Liver (tissue), 9 donors: ENCODE data around the gene GOPC. TPM values are rescaled to one million over a fixed set of nuclear protein-coding genes. Genes with fewer than 3 reads are reported as not detected.

Source experiments
- DNase-seq: peaks from one replicate; pipeline ENCODE4 v3.0.0-alpha.2; 2017; ENCODE audit warnings: low spot score
- H3K27ac ChIP-seq, 2 donors: one replicate each; pipeline ENCODE4 v1.7.0; 2013; ENCODE audit warnings: inconsistent platforms in 2 of 2, low read length in 2 of 2, control low read depth in 1 of 2, low read depth in 1 of 2, mild to moderate bottlenecking in 1 of 2
- H3K27me3 ChIP-seq, 4 donors: one replicate each; pipeline versions ENCODE4 v1.6.1 to v1.7.0; 2013; ENCODE audit warnings: low read length in 3 of 4, inconsistent platforms in 1 of 4, mild to moderate bottlenecking in 1 of 4, moderate library complexity in 1 of 4; ENCODE audit not compliant: control insufficient read depth in 4 of 4, insufficient read depth in 4 of 4
- H3K36me3 ChIP-seq, 4 donors: one replicate each; pipeline versions ENCODE4 v1.6.1 to v1.7.0; 2013; ENCODE audit warnings: low read length in 3 of 4, mild to moderate bottlenecking in 3 of 4, low read depth in 1 of 4, moderate library complexity in 1 of 4; ENCODE audit not compliant: control insufficient read depth in 4 of 4, insufficient read depth in 3 of 4
- H3K4me1 ChIP-seq, 4 donors: one replicate each; pipeline versions ENCODE4 v1.6.1 to v1.7.0; 2013; ENCODE audit warnings: low read length in 3 of 4, mild to moderate bottlenecking in 3 of 4, moderate library complexity in 1 of 4; ENCODE audit not compliant: control insufficient read depth in 4 of 4, insufficient read depth in 4 of 4
- H3K4me3 ChIP-seq, 3 donors: one replicate each; pipeline versions ENCODE4 v1.6.1 to v1.7.0; 2013; ENCODE audit warnings: low read length in 3 of 3, control low read depth in 1 of 3, low read depth in 1 of 3, mild to moderate bottlenecking in 1 of 3
- H3K9ac ChIP-seq, 2 donors: one replicate each; pipeline ENCODE4 v1.7.0; 2013; ENCODE audit warnings: low read length in 2 of 2, mild to moderate bottlenecking in 2 of 2, moderate library complexity in 2 of 2, control low read depth in 1 of 2, low read depth in 1 of 2
- H3K9me3 ChIP-seq, 4 donors: one replicate each; pipeline versions ENCODE4 v1.6.1 to v1.7.0; 2013; ENCODE audit warnings: low read length in 3 of 4; ENCODE audit not compliant: control insufficient read depth in 4 of 4
- FOXA1 ChIP-seq: IDR thresholded peaks from 2 replicates; pipeline ENCODE4 v1.6.1; 2016; ENCODE audit warnings: antibody characterized with exemption
- GABPA ChIP-seq, 2 donors: IDR thresholded peaks in 1 of 2; conservative IDR thresholded peaks in 1 of 2; 2 replicates each; pipeline ENCODE4 v1.6.1; 2016; ENCODE audit warnings: antibody characterized with exemption in 2 of 2, mild to moderate bottlenecking in 1 of 2, moderate library complexity in 1 of 2
- HNF4A ChIP-seq, 2 donors: conservative IDR thresholded peaks; 2 replicates each; pipeline ENCODE4 v1.6.1; 2016; ENCODE audit warnings: antibody characterized with exemption in 2 of 2, mild to moderate bottlenecking in 2 of 2
- HNF4G ChIP-seq: IDR thresholded peaks from 2 replicates; pipeline ENCODE4 v1.6.1; 2016; ENCODE audit warnings: antibody characterized with exemption
- JUND ChIP-seq, 2 donors: IDR thresholded peaks; 2 replicates each; pipeline ENCODE4 v1.6.1; 2016; ENCODE audit warnings: antibody characterized with exemption in 2 of 2
- RAD21 ChIP-seq, 2 donors: IDR thresholded peaks; 2 replicates each; pipeline ENCODE4 v1.6.1; 2016; ENCODE audit warnings: antibody characterized with exemption in 2 of 2, mild to moderate bottlenecking in 2 of 2
- YY1 ChIP-seq: IDR thresholded peaks from 2 replicates; pipeline ENCODE4 v1.6.1; 2016; ENCODE audit warnings: antibody characterized with exemption, mild to moderate bottlenecking
- whole genome bisulfite sequencing: extraction: QIAGEN DNeasy Blood & Tissue Kit; methylation state at CpG from one replicate; pipeline ENCODE4 v1.1.7; 2013; 5-methylcytosine and 5-hydroxymethylcytosine counted together
- polyA plus RNA-seq, 2 donors: library from polyadenylated mRNA; stranded (reverse) in 1 of 2; unstranded in 1 of 2; fragments of 200-250 nt in 1 of 2; fragments of >200 nt in 1 of 2; fragmentation: Nextera tagmentation in 1 of 2; extraction: Ambion mirVana in 1 of 2; gene quantifications; one replicate each; pipeline versions ENCODE4 v1.2.1 to v1.2.3, GENCODE V29; 2013 to 2015
- total RNA-seq, 2 donors: library from RNA; depleted of rRNA; stranded (reverse); fragments of >200 nt; gene quantifications; one replicate each; pipeline ENCODE4 v1.2.3, GENCODE V29; 2014
- TF ChIP-seq, protein P1 (sequence below): IDR thresholded peaks from 2 replicates; pipeline ENCODE4 v1.6.1; 2016; ENCODE audit warnings: antibody characterized with exemption
- TF ChIP-seq, protein P2 (sequence below): IDR thresholded peaks from 2 replicates; pipeline ENCODE4 v1.6.1; 2016; ENCODE audit warnings: antibody characterized with exemption, mild to moderate bottlenecking
- TF ChIP-seq, protein P3 (sequence below): IDR thresholded peaks from 2 replicates; pipeline ENCODE4 v1.6.1; 2016; ENCODE audit warnings: antibody characterized with exemption
- TF ChIP-seq, protein P4 (sequence below): fragments of 150-350 bp; IDR thresholded peaks from 2 replicates; pipeline ENCODE4 v1.5.1; 2017; ENCODE audit warnings: improper control_type of control experiment, low read depth, low read length; ENCODE audit not compliant: missing input control
- donor health status: healthy.
- donor health status: healthy.
- donor health status: healthy.
- donor health status: healthy.
- donor health status: healthy.

GOPC gene
- total and polyA plus RNA-seq, 4 donors = 7.4 to 17.8 (median 11.4) TPM

DNA sequence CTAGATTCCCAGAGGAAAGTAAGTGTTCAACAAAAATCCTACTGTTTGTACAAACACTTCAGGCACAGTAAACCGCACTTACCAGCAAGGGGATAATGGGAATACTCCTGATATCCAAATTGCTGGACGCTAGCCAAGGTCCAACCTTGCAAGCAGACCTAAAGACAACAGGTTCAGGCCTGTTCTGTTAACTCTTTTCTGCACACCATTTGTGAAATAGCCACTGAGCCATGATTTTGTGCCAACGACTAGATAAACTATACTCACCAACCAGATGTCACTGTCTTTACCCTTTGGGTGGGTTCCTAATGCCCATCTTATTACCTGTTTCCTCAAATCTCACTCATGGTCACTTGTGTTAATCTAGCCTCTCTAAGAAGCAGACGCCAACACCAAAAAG is 43.5 kb downstream of the GOPC start:
- Histone ChIP-seq H3K36me3 (peaks cover 0 to 11% (median 2%) of the 10 kb centered on the region in 4 donors), H3K27me3 (no peaks in the 10 kb centered on the region), H3K9ac (no peak overlapping the region), H3K9me3 (no peaks in the 10 kb centered on the region), H3K27ac (no peak overlapping the region), H3K4me3 (no peak overlapping the region), H3K4me1 (peaks cover 0 to 3% (median 1%) of the 10 kb centered on the region in 4 donors)
- no peak for DNase-seq
- no peak for TF ChIP-seq YY1
- TF ChIP-seq, protein P1, sequence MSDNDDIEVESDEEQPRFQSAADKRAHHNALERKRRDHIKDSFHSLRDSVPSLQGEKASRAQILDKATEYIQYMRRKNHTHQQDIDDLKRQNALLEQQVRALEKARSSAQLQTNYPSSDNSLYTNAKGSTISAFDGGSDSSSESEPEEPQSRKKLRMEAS = no peak
- TF ChIP-seq, protein P2, sequence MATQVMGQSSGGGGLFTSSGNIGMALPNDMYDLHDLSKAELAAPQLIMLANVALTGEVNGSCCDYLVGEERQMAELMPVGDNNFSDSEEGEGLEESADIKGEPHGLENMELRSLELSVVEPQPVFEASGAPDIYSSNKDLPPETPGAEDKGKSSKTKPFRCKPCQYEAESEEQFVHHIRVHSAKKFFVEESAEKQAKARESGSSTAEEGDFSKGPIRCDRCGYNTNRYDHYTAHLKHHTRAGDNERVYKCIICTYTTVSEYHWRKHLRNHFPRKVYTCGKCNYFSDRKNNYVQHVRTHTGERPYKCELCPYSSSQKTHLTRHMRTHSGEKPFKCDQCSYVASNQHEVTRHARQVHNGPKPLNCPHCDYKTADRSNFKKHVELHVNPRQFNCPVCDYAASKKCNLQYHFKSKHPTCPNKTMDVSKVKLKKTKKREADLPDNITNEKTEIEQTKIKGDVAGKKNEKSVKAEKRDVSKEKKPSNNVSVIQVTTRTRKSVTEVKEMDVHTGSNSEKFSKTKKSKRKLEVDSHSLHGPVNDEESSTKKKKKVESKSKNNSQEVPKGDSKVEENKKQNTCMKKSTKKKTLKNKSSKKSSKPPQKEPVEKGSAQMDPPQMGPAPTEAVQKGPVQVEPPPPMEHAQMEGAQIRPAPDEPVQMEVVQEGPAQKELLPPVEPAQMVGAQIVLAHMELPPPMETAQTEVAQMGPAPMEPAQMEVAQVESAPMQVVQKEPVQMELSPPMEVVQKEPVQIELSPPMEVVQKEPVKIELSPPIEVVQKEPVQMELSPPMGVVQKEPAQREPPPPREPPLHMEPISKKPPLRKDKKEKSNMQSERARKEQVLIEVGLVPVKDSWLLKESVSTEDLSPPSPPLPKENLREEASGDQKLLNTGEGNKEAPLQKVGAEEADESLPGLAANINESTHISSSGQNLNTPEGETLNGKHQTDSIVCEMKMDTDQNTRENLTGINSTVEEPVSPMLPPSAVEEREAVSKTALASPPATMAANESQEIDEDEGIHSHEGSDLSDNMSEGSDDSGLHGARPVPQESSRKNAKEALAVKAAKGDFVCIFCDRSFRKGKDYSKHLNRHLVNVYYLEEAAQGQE = no peak
- no peak for TF ChIP-seq GABPA (IDR thresholded peaks at IDR 0.05 in 1 of 2, conservative IDR thresholded peaks at IDR 0.05 in 1 of 2)
- no peak for TF ChIP-seq HNF4A (conservative IDR thresholded peaks at IDR 0.05)
- TF ChIP-seq HNF4G = no peak
- WGBS = 82% methylated on average over 4 of the region's 4 CpGs

DNA sequence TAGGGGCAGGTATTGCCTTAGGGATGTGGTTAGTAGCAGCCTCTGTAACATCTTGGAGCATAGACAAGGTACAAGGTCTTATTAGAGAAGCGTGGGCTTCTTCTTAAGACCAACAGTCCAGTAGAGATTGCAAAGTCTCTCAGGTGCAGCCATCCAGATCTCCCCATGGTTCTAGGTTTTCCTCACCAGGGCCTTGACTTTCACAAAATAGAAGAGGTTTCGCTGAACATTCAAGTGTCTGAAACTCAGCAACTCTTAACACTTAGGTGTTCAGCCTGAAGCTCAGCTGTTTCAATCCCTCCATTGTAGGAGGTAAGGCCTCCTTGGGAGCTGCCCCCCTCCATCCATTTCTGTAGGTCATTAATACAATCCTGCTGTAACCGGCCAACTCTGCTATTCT is 44.4 kb downstream of the GOPC start:
- peaks cover 0 to 8% (median under 1%) of the 10 kb centered on the region in 4 donors for H3K36me3 ChIP-seq
- no peak overlapping the region for H3K27ac ChIP-seq
- no peak overlapping the region for H3K4me3 ChIP-seq
- 93% methylated on average over 3 of the region's 3 CpGs for WGBS
- H3K9ac ChIP-seq = no peak overlapping the region
- no peak for DNase-seq
- no peaks in the 10 kb centered on the region for H3K9me3 ChIP-seq
- H3K4me1 ChIP-seq = peaks cover 0 to 3% (median 1%) of the 10 kb centered on the region in 4 donors
- no peaks in the 10 kb centered on the region for H3K27me3 ChIP-seq
- TF ChIP-seq, protein P3, sequence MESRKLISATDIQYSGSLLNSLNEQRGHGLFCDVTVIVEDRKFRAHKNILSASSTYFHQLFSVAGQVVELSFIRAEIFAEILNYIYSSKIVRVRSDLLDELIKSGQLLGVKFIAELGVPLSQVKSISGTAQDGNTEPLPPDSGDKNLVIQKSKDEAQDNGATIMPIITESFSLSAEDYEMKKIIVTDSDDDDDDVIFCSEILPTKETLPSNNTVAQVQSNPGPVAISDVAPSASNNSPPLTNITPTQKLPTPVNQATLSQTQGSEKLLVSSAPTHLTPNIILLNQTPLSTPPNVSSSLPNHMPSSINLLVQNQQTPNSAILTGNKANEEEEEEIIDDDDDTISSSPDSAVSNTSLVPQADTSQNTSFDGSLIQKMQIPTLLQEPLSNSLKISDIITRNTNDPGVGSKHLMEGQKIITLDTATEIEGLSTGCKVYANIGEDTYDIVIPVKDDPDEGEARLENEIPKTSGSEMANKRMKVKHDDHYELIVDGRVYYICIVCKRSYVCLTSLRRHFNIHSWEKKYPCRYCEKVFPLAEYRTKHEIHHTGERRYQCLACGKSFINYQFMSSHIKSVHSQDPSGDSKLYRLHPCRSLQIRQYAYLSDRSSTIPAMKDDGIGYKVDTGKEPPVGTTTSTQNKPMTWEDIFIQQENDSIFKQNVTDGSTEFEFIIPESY = no peak
- no peak for TF ChIP-seq YY1

DNA sequence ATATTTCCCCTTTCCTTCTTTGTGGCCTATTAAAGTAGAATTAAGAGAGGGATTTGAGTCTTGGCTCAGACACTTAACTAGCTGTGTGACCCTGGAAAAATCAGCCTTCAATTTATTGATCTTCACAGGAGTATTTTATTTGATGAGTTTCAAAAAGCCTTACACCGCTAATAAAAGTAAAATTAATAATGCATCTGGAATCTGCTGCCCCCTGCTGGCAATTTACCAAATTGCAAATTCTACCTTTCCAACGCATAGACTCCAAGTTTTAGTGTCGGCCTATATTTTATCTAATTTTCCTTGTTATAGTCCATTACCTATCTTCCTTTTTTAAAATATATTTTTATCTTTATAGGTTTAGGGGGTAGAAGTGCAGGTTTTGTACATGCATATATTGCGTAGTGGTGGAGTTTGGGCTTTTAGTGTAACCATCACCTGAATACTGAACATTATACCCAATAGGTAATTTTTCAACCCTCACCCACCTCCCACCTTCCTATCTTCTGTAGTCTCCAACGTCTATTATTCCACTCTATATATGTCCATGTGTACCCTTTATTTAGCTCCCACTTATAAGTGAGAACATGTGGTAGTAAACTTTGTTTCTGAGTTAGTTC is 46.3 kb downstream of the GOPC start:
- TF ChIP-seq, protein P4, sequence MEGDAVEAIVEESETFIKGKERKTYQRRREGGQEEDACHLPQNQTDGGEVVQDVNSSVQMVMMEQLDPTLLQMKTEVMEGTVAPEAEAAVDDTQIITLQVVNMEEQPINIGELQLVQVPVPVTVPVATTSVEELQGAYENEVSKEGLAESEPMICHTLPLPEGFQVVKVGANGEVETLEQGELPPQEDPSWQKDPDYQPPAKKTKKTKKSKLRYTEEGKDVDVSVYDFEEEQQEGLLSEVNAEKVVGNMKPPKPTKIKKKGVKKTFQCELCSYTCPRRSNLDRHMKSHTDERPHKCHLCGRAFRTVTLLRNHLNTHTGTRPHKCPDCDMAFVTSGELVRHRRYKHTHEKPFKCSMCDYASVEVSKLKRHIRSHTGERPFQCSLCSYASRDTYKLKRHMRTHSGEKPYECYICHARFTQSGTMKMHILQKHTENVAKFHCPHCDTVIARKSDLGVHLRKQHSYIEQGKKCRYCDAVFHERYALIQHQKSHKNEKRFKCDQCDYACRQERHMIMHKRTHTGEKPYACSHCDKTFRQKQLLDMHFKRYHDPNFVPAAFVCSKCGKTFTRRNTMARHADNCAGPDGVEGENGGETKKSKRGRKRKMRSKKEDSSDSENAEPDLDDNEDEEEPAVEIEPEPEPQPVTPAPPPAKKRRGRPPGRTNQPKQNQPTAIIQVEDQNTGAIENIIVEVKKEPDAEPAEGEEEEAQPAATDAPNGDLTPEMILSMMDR = peak; percentile 87
- no peak for TF ChIP-seq FOXA1
- TF ChIP-seq RAD21 (IDR thresholded peaks at IDR 0.05) = peak; percentile 88 to 89
- TF ChIP-seq JUND (IDR thresholded peaks at IDR 0.05) = no peak
- 18% methylated on average over 5 of the region's 5 CpGs for WGBS
- peak; percentile 72 for DNase-seq

More for the DNA sequence above, 46.3 kb downstream of the GOPC start:
- H3K4me1 ChIP-seq = peaks cover 0 to 3% (median 1%) of the 10 kb centered on the region in 4 donors
- no peaks in the 10 kb centered on the region for H3K27me3 ChIP-seq
- no peaks in the 10 kb centered on the region for H3K9me3 ChIP-seq
- no peak overlapping the region for H3K27ac ChIP-seq
- peaks cover 0 to 3% (median 0%) of the 10 kb centered on the region in 4 donors for H3K36me3 ChIP-seq
- no peak overlapping the region for H3K4me3 ChIP-seq
- H3K9ac ChIP-seq = no peak overlapping the region
